ENCODE measurements around the gene SLC30A4. TPM values are rescaled to one million over a fixed set of nuclear protein-coding genes. Genes with fewer than 3 reads are reported as not detected.

Gene SLC30A4
- total and polyA plus RNA-seq, 8 donors, result 0.80 to 2.2 (median 1.4) TPM

DNA sequence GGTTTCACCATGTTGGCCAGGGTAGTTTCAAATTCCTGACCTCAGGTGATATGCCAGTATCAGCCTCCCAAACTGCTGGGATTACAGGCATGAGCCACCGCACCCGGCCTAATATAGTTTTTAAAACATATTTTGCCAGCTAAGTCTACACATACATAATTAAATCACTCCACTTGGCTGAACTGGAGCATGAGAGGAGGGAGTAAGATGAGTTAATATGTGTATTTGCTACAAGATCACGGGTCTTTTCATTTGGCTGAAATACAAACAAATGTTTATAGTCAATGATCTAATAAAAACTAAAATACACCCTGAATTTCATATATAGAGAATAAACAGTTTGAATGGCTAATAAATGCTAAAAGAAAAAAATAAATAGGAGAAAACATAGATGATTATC lies 25.3 kb downstream of the SLC30A4 start:
- ATAC-seq (no peak), DNase-seq (no peak), FAIRE-seq (no peak)
- intact Hi-C loops (cut with DNase I), result no loop called here
- Histone ChIP-seq H3K27ac (no peak overlapping the region), H3K36me3 (no peaks in the 10 kb centered on the region), H3K4me3 (no peak overlapping the region), H3K27me3 (no peaks in the 10 kb centered on the region), H3K9me3 (no peaks in the 10 kb centered on the region), H3K4me1 (no peaks in the 10 kb centered on the region)
- 95 to 96% methylated on average over 3 of the region's 3 CpGs for WGBS, 2 donors
- TF ChIP-seq, protein P1, sequence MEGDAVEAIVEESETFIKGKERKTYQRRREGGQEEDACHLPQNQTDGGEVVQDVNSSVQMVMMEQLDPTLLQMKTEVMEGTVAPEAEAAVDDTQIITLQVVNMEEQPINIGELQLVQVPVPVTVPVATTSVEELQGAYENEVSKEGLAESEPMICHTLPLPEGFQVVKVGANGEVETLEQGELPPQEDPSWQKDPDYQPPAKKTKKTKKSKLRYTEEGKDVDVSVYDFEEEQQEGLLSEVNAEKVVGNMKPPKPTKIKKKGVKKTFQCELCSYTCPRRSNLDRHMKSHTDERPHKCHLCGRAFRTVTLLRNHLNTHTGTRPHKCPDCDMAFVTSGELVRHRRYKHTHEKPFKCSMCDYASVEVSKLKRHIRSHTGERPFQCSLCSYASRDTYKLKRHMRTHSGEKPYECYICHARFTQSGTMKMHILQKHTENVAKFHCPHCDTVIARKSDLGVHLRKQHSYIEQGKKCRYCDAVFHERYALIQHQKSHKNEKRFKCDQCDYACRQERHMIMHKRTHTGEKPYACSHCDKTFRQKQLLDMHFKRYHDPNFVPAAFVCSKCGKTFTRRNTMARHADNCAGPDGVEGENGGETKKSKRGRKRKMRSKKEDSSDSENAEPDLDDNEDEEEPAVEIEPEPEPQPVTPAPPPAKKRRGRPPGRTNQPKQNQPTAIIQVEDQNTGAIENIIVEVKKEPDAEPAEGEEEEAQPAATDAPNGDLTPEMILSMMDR (IDR thresholded peaks at IDR 0.05), result no peak

DNA sequence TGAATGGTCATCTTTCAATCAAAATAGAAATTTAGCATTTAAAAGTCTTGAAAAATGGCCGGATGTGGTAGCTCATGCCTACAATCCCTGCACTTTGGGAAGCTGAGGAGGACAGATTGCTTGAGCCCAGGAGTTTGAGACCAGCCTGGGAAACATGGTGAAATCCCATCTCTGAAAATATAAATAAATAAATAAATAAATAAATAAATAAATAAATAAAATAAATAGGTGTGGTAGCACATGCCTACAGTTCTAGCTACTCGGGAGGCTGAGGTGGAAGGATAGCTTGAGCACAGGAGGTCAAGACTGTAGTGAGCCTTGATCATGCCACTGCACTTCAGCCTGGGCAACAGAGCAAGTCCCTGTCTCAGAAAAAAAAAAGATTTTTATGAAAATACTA lies 25.9 kb downstream of the SLC30A4 start:
- no peak overlapping the region for H3K4me3 ChIP-seq
- 91 to 97% methylated on average over 2 of the region's 2 CpGs for WGBS, 2 donors
- intact Hi-C loops (cut with DNase I), result no loop called here
- H3K27me3 ChIP-seq, result no peaks in the 10 kb centered on the region
- no peaks in the 10 kb centered on the region for H3K9me3 ChIP-seq
- H3K27ac ChIP-seq, result no peak overlapping the region
- TF ChIP-seq, protein P1 (IDR thresholded peaks at IDR 0.05), result no peak
- DNase-seq (no peak), FAIRE-seq (no peak), ATAC-seq (no peak)
- H3K4me1 ChIP-seq, result no peaks in the 10 kb centered on the region
- H3K36me3 ChIP-seq, result no peaks in the 10 kb centered on the region

- no peaks in the 10 kb centered on the region for H3K4me1 ChIP-seq
- H3K9me3 ChIP-seq, result no peaks in the 10 kb centered on the region
- H3K27ac ChIP-seq, result no peak overlapping the region
- DNase-seq (no peak), ATAC-seq (no peak), FAIRE-seq (no peak)
- WGBS, 2 donors, result 60 to 69% methylated on average over 3 of the region's 3 CpGs
- no peaks in the 10 kb centered on the region for H3K36me3 ChIP-seq
- no peak overlapping the region for H3K4me3 ChIP-seq
- TF ChIP-seq, protein P1 (IDR thresholded peaks at IDR 0.05), result no peak
- intact Hi-C loops (cut with DNase I), result no loop called here
- H3K27me3 ChIP-seq, result no peaks in the 10 kb centered on the region
Observed at GRCh38 chr15:45495588-45495987, 27.0 kb downstream of the SLC30A4 start.

DNA sequence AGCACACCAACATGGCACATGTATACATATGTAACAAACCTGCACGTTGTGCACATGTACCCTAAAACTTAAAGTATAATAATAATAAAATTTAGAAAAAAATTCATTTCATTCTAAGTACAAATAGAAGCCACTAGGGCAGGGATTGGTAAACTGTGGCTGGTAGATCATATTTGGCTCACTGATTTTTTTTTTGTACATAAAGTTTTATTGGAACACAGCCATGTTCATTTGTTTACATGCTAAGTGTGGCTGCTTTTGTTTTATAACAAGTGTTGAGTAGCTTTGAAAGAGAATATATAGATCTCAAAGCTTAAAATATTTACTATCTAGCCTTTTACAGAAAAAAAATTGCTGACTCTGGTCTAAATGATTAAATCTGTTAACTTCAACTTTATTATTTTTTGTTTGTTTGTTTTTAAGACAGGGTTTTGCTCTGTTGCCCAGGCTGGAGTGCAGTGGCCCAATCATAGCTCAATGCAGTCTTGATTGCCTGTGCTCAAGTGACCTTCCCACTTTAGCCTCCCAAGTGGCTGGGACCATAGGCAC lies 32.8 kb downstream of the SLC30A4 start:
- no peaks in the 10 kb centered on the region for H3K4me1 ChIP-seq
- no peaks in the 10 kb centered on the region for H3K36me3 ChIP-seq
- WGBS, 2 donors, result 100% methylated on average over 1 of the region's 1 CpG
- TF ChIP-seq, protein P1 (IDR thresholded peaks at IDR 0.05), result no peak
- intact Hi-C loops (cut with DNase I), result no loop called here
- DNase-seq, result no peak
- no peak for ATAC-seq
- no peak overlapping the region for H3K27ac ChIP-seq
- H3K9me3 ChIP-seq, result no peaks in the 10 kb centered on the region
- no peak overlapping the region for H3K4me3 ChIP-seq
- FAIRE-seq, result no peak
- no peaks in the 10 kb centered on the region for H3K27me3 ChIP-seq

- Histone ChIP-seq H3K36me3 (no peaks in the 10 kb centered on the region), H3K4me1 (no peaks in the 10 kb centered on the region), H3K9me3 (no peaks in the 10 kb centered on the region), H3K4me3 (no peak overlapping the region), H3K27ac (no peak overlapping the region), H3K27me3 (no peaks in the 10 kb centered on the region)
- ATAC-seq (no peak), DNase-seq (no peak), FAIRE-seq (no peak)
- intact Hi-C loops (cut with DNase I), result no loop called here
- 71 to 83% methylated on average over 1 of the region's 1 CpG for WGBS, 2 donors
- TF ChIP-seq, protein P1 (IDR thresholded peaks at IDR 0.05), result no peak
Observed at GRCh38 chr15:45486317-45486716, 36.2 kb downstream of the SLC30A4 start.
